Suprapubic skin (tissue), 4 donors: ENCODE results near the gene RNF220.

Experiments
- CTCF ChIP-seq, 2 donors: fragments of 200-600 bp in 1 of 2; fragments of 450-650 bp in 1 of 2; sonication (generic) in 1 of 2; IDR thresholded peaks; one replicate each; pipeline ENCODE4 v1.5.1; 2016 to 2019; ENCODE audit warnings: antibody characterized with exemption in 2 of 2, mild to moderate bottlenecking in 1 of 2, moderate library complexity in 1 of 2
- POLR2A ChIP-seq, 2 donors: fragments of 450-650 bp; IDR thresholded peaks; one replicate each; pipeline ENCODE4 v1.6.1; 2017; ENCODE audit warnings: antibody characterized with exemption in 2 of 2, mild to moderate bottlenecking in 2 of 2, moderate library complexity in 2 of 2
- POLR2AphosphoS5 ChIP-seq, 3 donors: sonication (generic); formaldehyde crosslinking; IDR thresholded peaks; one replicate each; pipeline ENCODE4 v1.6.1; 2017; ENCODE audit warnings: antibody characterized with exemption in 3 of 3

DNA sequence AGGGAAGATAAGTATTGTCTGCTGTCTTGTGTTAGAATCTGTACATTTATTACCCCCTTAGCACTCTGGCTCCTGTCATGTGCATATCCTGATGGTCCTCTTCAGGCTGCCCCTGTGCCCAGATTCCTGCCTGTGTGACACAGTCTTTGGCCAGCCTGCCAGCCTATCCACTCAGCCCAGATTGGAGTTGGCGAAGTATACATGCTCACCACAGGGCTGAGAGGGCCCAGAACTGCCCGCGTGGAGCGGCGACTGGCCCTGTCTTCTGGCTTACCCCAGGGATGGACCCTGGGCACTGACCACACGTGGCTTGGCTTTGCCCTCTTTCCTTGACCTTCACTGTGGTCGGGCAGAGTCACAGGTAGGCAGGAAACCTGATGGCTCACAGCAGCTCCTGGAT lies 11.4 kb downstream of the RNF220 start:
- TF ChIP-seq CTCF (IDR thresholded peaks at IDR 0.05) (no peak), POLR2A (IDR thresholded peaks at IDR 0.05) (no peak), POLR2AphosphoS5 (IDR thresholded peaks at IDR 0.05) (no peak)
